A673 (cell line): ENCODE results near the gene LIMS2. TPM values are rescaled to one million over a fixed set of nuclear protein-coding genes. Genes with fewer than 3 reads are reported as not detected.

ENCODE experiments used
- BruUV-seq: library from RNA; stranded (reverse); fragments of 400-500 nt; replicated peaks from 2 replicates; lab custom pipeline; 2021; lab: Mats Ljungman, UMichigan
- CTCF ChIA-PET: fragments of 300-600 bp; sonication (Branson Sonifier 250); formaldehyde crosslinking; loops from one replicate; lab custom pipeline; 2022; ENCODE audit warnings: antibody characterized with exemption; lab: Charles Lee
- POLR2A ChIA-PET: fragments of 300-600 bp; sonication (Branson Sonifier 250); formaldehyde crosslinking; loops from one replicate; lab custom pipeline; 2022; ENCODE audit warnings: antibody characterized with exemption; ENCODE audit not compliant: low non-redundant PET; lab: Charles Lee
- DNase-seq: peaks from one replicate; pipeline ENCODE4 v3.0.0-alpha.2; 2015; ENCODE audit warnings: low spot score
- H3K27ac ChIP-seq: fragments of 200-600 bp; sonication (generic); 2 replicates; pipeline ENCODE4 v1.5.1; 2016; ENCODE audit warnings: mixed run types, low read depth, mild to moderate bottlenecking, mixed read lengths, antibody characterized with exemption, low read length; ENCODE audit not compliant: poor library complexity, severe bottlenecking
- H3K27me3 ChIP-seq: fragments of 200-600 bp; sonication (generic); replicated peaks from 2 replicates; pipeline ENCODE4 v1.6.1; 2017; ENCODE audit warnings: mixed run types, low read depth, mild to moderate bottlenecking, mixed read lengths, antibody characterized with exemption, low read length; ENCODE audit not compliant: insufficient read depth, poor library complexity
- H3K36me3 ChIP-seq: fragments of 200-600 bp; sonication (generic); 2 replicates; pipeline ENCODE4 v1.6.1; 2016; ENCODE audit warnings: mixed run types, mild to moderate bottlenecking, mixed read lengths, antibody characterized with exemption, low read length; ENCODE audit not compliant: insufficient read depth, poor library complexity, severe bottlenecking
- H3K4me1 ChIP-seq: fragments of 200-600 bp; sonication (generic); 2 replicates; pipeline ENCODE4 v1.6.1; 2017; ENCODE audit warnings: mixed run types, mild to moderate bottlenecking, mixed read lengths, antibody characterized with exemption, low read length; ENCODE audit not compliant: insufficient read depth, poor library complexity, severe bottlenecking
- H3K4me3 ChIP-seq: fragments of 200-600 bp; sonication (generic); 2 replicates; pipeline ENCODE4 v1.5.1; 2016; ENCODE audit warnings: low read depth, mixed run types, mild to moderate bottlenecking, mixed read lengths, low read length; ENCODE audit not compliant: poor library complexity, severe bottlenecking
- H3K9me3 ChIP-seq: fragments of 200-600 bp; sonication (generic); 2 replicates; pipeline ENCODE4 v1.6.1; 2016; ENCODE audit warnings: mixed run types, low read depth, mild to moderate bottlenecking, mixed read lengths, antibody characterized with exemption, low read length; ENCODE audit not compliant: poor library complexity, severe bottlenecking
- CTCF ChIP-seq: fragments of 300-800, 200-600 bp; sonication (generic); conservative IDR thresholded peaks from 2 replicates; pipeline ENCODE4 v1.5.1; 2017; ENCODE audit warnings: low read depth, mild to moderate bottlenecking, antibody characterized with exemption, low read length, moderate library complexity, mixed read lengths
- EZH2 ChIP-seq: fragments of 200-600 bp; sonication (generic); IDR thresholded peaks from 2 replicates; pipeline ENCODE4 v1.6.1; 2017; ENCODE audit warnings: borderline replicate concordance, low read depth, mild to moderate bottlenecking, mixed read lengths, antibody characterized with exemption, low read length; ENCODE audit not compliant: poor library complexity, severe bottlenecking
- intact Hi-C: fragments of 100-400 bp; cut with micrococcal nuclease; formaldehyde crosslinking; loops from one replicate; pipeline ENCODE4 v1.10.0; 2022; ENCODE audit not compliant: unreplicated experiment
- total RNA-seq: library from RNA; stranded (reverse); gene quantifications from 2 replicates; pipeline ENCODE4 v1.2.3, GENCODE V29; 2021

Gene LIMS2
- total RNA-seq, 1 experiment from 2014 or later: 1.2 TPM

GRCh38 chr2:127670055-127670956 lies 5.0 kb downstream of the LIMS2 start:
- BruUV-seq: no TSS peak
- no peak overlapping the region for H3K4me3 ChIP-seq
- ChIA-PET CTCF (no interaction called here), POLR2A (no interaction called here)
- no peaks in the 10 kb centered on the region for H3K4me1 ChIP-seq
- H3K9me3 ChIP-seq: no peaks in the 10 kb centered on the region
- intact Hi-C loops: no loop called here
- no peak for DNase-seq
- TF ChIP-seq EZH2 (no peak), CTCF (no peak)
- peaks cover 6% of the 10 kb centered on the region for H3K27me3 ChIP-seq
- no peak overlapping the region for H3K27ac ChIP-seq
- H3K36me3 ChIP-seq: no peaks in the 10 kb centered on the region

GRCh38 chr2:127669056-127669455 lies 6.3 kb downstream of the LIMS2 start:
- CTCF ChIA-PET: no interaction called here
- no TSS peak for BruUV-seq
- Histone ChIP-seq H3K4me1 (no peaks in the 10 kb centered on the region), H3K36me3 (no peaks in the 10 kb centered on the region), H3K27ac (no peak overlapping the region), H3K9me3 (no peaks in the 10 kb centered on the region), H3K4me3 (no peak overlapping the region), H3K27me3 (peaks cover 12% of the 10 kb centered on the region)
- POLR2A ChIA-PET: no interaction called here
- intact Hi-C loops: no loop called here
- TF ChIP-seq EZH2: no peak
- no peak for DNase-seq

GRCh38 chr2:127665267-127665893 lies 9.9 kb downstream of the LIMS2 start:
- no peaks in the 10 kb centered on the region for H3K36me3 ChIP-seq
- ChIA-PET POLR2A (no interaction called here), CTCF (no interaction called here)
- no peaks in the 10 kb centered on the region for H3K4me1 ChIP-seq
- no peak for DNase-seq
- no peak for TF ChIP-seq CTCF
- TF ChIP-seq EZH2: no peak
- no peak overlapping the region for H3K27ac ChIP-seq
- no peaks in the 10 kb centered on the region for H3K9me3 ChIP-seq
- BruUV-seq: no TSS peak
- intact Hi-C loops: no loop called here
- peaks cover 12% of the 10 kb centered on the region for H3K27me3 ChIP-seq
- no peak overlapping the region for H3K4me3 ChIP-seq
